ENCODE measurements around the gene TMEM255B. TPM values are rescaled to one million over a fixed set of nuclear protein-coding genes. Genes with fewer than 3 reads are reported as not detected.

TMEM255B gene
- total RNA-seq, 1 experiment from 2014 or later = 2.8 TPM

- H3K27me3 ChIP-seq (ENCODE audit: insufficient read depth, low read length) = no peaks in the 10 kb centered on the region
- H3K27ac ChIP-seq (ENCODE audit: insufficient read length, low read depth, low read length) = no peak overlapping the region
- H2AK5ac ChIP-seq (ENCODE audit: insufficient read length, low read length) = no peak overlapping the region
- no peak overlapping the region for H3K4ac ChIP-seq (ENCODE audit: low read depth, low read length)
- Mint-ChIP-seq H3K9me3 (no peaks in the 10 kb centered on the region), H3K36me3 (ENCODE audit: insufficient read depth in 1 of 3, low read depth in 3 of 3) (no peaks in the 10 kb centered on the region), H3K27ac (no peak overlapping the region), H3K4me1 (peaks cover 0 to 3% of the 10 kb centered on the region in 2 experiments; a peak in 1 of 4 replicates), H3K4me3 (no peak overlapping the region), H3K27me3 (ENCODE audit: low read depth) (no peaks in the 10 kb centered on the region; the same call in 1 of the 2 replicates)
- TF ChIP-seq CTCF (conservative IDR thresholded peaks at IDR 0.05) = no peak
- no peak for DNase-seq
- no peak overlapping the region for H3K23ac ChIP-seq (ENCODE audit: insufficient read length, low read depth, low read length)
- H2BK12ac ChIP-seq (ENCODE audit: insufficient read length, low read depth, low read length) = no peak overlapping the region
- H4K91ac ChIP-seq (ENCODE audit: insufficient read length, low read depth, low read length) = no peak overlapping the region
- H4K20me1 ChIP-seq (ENCODE audit: control insufficient read depth, insufficient read depth, insufficient read length) = no peaks in the 10 kb centered on the region
- no peak overlapping the region for H3K18ac ChIP-seq (ENCODE audit: insufficient read length, low read depth, low read length)
- H2BK120ac ChIP-seq (ENCODE audit: low read depth, low read length, poor library complexity, severe bottlenecking) = no peak overlapping the region
- no peak overlapping the region for H3T11ph ChIP-seq (ENCODE audit: low read length)
- H3K23me2 ChIP-seq (ENCODE audit: insufficient read length, low read depth, low read length, poor library complexity, severe bottlenecking) = no peaks in the 10 kb centered on the region
- no peaks in the 10 kb centered on the region for H3K9me3 ChIP-seq (ENCODE audit: control insufficient read depth, low read depth, low read length)
- H3K79me2 ChIP-seq (ENCODE audit: insufficient read depth, low read length) = no peaks in the 10 kb centered on the region
- H3K9ac ChIP-seq (ENCODE audit: extremely low read depth, insufficient read length, low read length) = no peak overlapping the region
- H3K4me2 ChIP-seq (ENCODE audit: insufficient read depth, insufficient read length, low read length) = no peak overlapping the region
- no peak overlapping the region for H2AFZ ChIP-seq (ENCODE audit: low read length)
- H3K14ac ChIP-seq (ENCODE audit: insufficient read depth, low read length) = no peak overlapping the region; the same call in 1 of the 2 replicates
- no peak overlapping the region for H2BK5ac ChIP-seq (ENCODE audit: insufficient read length, low read length)
- no peak overlapping the region for H2BK20ac ChIP-seq (ENCODE audit: low read depth, low read length, poor library complexity, severe bottlenecking)
- WGBS (ENCODE audit: extremely low coverage, insufficient read length, low lambda C conversion rate) = no CpG with 5 or more reads among the region's 17 CpGs
- H4K8ac ChIP-seq (replicated peaks; ENCODE audit: insufficient read length, low read depth, low read length) = no peak overlapping the region
- H4K5ac ChIP-seq (ENCODE audit: insufficient read length, low read depth, low read length) = no peak overlapping the region
- no peaks in the 10 kb centered on the region for H3K79me1 ChIP-seq (ENCODE audit: insufficient read depth, low read depth, low read length, poor library complexity, severe bottlenecking)
- no peaks in the 10 kb centered on the region; the same call in 1 of the 2 replicates for H3K4me1 ChIP-seq (ENCODE audit: insufficient read depth, low read length)
- no peak overlapping the region for H2BK15ac ChIP-seq (ENCODE audit: low read depth, low read length)
- H3K56ac ChIP-seq (ENCODE audit: insufficient read length, low read depth, low read length) = no peak overlapping the region
Measured at GRCh38 chr13:113791226-113791625, 32.2 kb downstream of the TMEM255B start.

All from H9 (cell line).